GM12891 (cell line): Measurements from ENCODE around the gene ZNF682.

Experiments
- POLR2A ChIP-seq: IDR thresholded peaks from 2 replicates; pipeline ENCODE4 v1.6.1; 2011; ENCODE audit warnings: low read depth, low read length, control low read depth
- POLR2AphosphoS5 ChIP-seq: IDR thresholded peaks from 2 replicates; pipeline ENCODE4 v1.6.1; 2011; ENCODE audit warnings: low read depth, low read length, control low read depth
- SPI1 ChIP-seq: IDR thresholded peaks from 2 replicates; pipeline ENCODE4 v1.6.1; 2011; ENCODE audit warnings: low read depth, low read length, control low read depth
- TAF1 ChIP-seq: IDR thresholded peaks from 2 replicates; pipeline ENCODE4 v1.6.1; 2011; ENCODE audit warnings: low read depth, low read length, control low read depth

- no peak for TF ChIP-seq POLR2AphosphoS5
- no peak for TF ChIP-seq TAF1
- no peak for TF ChIP-seq POLR2A
- TF ChIP-seq SPI1: no peak
Measured at GRCh38 chr19:19997656-19998268, 41.5 kb downstream of the ZNF682 start.
